GM12872 (cell line): ENCODE results near the gene ADGRG3.

Source experiments
- TF ChIP-seq, protein P1 (sequence below): IDR thresholded peaks from 3 replicates; pipeline ENCODE4 v1.5.1; 2011; ENCODE audit warnings: low read depth, mild to moderate bottlenecking, low read length, moderate library complexity; ENCODE audit not compliant: insufficient read depth

Gene ADGRG3

GRCh38 chr16:57651344-57652333, 16.5 kb upstream of the ADGRG3 start:
- TF ChIP-seq, protein P1, sequence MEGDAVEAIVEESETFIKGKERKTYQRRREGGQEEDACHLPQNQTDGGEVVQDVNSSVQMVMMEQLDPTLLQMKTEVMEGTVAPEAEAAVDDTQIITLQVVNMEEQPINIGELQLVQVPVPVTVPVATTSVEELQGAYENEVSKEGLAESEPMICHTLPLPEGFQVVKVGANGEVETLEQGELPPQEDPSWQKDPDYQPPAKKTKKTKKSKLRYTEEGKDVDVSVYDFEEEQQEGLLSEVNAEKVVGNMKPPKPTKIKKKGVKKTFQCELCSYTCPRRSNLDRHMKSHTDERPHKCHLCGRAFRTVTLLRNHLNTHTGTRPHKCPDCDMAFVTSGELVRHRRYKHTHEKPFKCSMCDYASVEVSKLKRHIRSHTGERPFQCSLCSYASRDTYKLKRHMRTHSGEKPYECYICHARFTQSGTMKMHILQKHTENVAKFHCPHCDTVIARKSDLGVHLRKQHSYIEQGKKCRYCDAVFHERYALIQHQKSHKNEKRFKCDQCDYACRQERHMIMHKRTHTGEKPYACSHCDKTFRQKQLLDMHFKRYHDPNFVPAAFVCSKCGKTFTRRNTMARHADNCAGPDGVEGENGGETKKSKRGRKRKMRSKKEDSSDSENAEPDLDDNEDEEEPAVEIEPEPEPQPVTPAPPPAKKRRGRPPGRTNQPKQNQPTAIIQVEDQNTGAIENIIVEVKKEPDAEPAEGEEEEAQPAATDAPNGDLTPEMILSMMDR = no peak

DNA sequence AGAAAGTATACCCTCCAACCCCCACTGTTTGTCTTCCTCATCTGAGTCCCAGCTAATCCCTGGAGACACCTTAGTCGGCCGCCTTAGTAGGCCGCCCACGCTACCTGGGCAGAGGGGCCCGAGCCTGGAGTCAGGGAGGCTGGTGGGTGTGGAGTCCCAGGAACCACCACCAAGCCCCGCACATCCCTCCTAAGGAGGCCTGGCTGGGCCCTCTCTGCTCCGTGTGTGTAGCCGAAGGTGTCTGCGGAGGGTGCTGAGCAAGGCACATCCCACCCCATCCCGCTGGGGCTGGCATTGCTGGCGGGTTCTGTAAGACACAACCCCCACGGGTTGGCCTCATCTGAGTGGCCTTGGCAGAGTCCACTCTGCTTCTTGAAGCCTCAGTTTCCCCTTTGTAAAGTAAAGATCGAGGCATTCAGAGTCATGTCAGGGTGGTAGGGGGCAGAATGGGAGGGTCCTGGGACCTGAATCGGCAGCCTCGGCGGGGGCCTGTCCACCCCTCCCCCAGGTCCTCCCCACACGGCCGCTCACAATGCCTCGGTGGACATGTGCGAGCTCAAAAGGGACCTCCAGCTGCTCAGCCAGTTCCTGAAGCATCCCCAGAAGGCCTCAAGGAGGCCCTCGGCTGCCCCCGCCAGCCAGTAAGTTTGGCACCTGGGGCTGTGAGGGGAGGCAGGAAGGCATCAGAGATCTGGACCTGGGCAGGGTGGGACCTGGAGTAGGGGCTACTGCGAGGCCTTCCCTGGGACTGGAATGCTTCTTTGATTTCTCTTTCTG, 15.2 kb upstream of the ADGRG3 start:
- TF ChIP-seq, protein P1 = no peak

DNA sequence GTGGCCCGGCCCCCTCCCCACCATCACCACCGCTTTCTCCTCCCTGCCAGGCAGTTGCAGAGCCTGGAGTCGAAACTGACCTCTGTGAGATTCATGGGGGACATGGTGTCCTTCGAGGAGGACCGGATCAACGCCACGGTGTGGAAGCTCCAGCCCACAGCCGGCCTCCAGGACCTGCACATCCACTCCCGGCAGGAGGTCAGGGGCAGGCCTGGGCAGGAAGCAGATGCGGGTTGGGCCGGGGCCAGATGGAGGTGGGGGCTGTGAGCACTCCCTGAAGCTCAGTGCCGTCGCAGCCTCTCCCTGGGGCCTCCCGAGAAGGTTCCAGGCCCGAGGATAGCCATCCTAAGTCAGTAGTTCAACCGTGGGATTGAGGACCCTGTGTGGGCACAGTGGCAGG, 14.2 kb upstream of the ADGRG3 start:
- TF ChIP-seq, protein P1 = no peak

- TF ChIP-seq, protein P1 = no peak
Measured at GRCh38 chr16:57656342-57656955, 11.7 kb upstream of the ADGRG3 start.

DNA sequence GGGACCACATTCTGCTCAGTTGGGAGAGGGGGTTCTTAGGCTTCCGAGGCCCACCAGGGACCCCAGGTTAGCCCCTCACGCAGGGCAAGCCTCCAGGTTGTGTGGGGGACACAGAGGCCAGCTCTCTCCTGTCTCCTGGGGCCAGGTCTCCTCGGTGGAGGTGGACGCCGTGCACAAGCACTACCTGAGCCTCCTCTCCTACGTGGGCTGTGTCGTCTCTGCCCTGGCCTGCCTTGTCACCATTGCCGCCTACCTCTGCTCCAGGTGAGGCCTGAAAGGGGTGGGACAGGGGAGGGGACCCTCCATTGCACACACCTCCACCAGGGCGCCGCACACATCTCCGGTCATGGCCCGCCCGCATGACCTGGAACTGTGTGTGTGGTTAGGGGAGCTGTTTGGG, 10.9 kb upstream of the ADGRG3 start:
- TF ChIP-seq, protein P1 = no peak

DNA sequence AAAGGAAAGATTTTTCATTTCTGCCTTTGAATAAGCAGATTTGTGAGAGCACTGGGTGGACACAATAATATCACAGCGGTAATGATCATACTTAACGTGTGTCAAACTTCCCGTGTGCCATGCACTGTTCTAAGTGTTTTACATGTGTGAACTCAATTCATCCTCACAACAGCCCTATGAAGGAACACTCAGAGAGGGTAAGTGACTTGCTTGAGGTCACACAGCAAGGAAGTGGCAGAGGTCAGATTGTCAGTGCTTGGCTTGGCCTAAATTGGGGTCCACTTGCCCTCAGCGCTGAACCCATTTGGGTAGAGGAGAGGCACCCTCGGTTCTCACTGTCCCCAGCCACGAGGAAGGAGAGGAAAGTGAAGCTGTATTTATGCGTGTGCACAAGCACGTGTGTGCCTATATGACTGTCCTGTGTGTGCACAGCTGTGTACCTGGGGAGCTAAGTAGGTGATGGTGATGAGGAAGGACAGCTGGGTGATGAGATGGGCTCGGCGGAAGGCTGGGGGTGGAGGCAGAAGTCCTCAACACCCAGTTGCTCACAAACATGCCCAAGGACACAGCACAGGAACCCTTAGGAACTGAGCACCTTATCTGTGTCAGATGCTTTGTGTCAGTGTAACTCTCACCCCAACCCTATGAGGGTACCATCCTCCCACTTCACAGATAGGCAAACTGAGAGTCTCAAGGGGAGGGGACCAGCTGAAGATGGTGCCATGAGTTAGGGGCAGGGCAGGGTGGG, 9.8 kb upstream of the ADGRG3 start:
- TF ChIP-seq, protein P1 = no peak
